Heart left ventricle (tissue), 16 donors: Measurements from ENCODE around the gene KRTAP10-7. TPM values are rescaled to one million over a fixed set of nuclear protein-coding genes. Genes with fewer than 3 reads are reported as not detected.
"Not testable (repeated sequence)": the region's sequence is repeated elsewhere in the genome, so short reads cannot be mapped to it uniquely, and the experiment has no call there.

Source experiments
- ATAC-seq, 4 donors: fragments of 200-7000 bp; cut with Tn5 transposase; one replicate each; pipeline ENCODE4 v1.9.1; 2020 to 2022; ENCODE audit warnings: moderate library complexity in 4 of 4, mild to moderate bottlenecking in 3 of 4, moderate number of reproducible peaks in 1 of 4
- DNase-seq, 5 donors: peaks; one replicate each; pipeline ENCODE4 v3.0.0-alpha.2; 2020
- H3K27ac ChIP-seq, 12 donors: fragments of 200-600 bp; sonication (generic) in 4 of 12; one replicate each; pipeline versions ENCODE4 v1.5.0 to v1.8.0; 2016 to 2022; ENCODE audit warnings: mild to moderate bottlenecking in 2 of 12
- H3K27me3 ChIP-seq, 9 donors: fragments of 200-600 bp; sonication (generic) in 2 of 9; one replicate each; pipeline versions ENCODE4 v1.5.1 to v1.8.0; 2016 to 2022; ENCODE audit warnings: mild to moderate bottlenecking in 3 of 9
- H3K36me3 ChIP-seq, 9 donors: fragments of 200-600 bp; sonication (generic) in 2 of 9; one replicate each; pipeline versions ENCODE4 v1.5.0 to v1.8.0; 2018 to 2022; ENCODE audit warnings: mild to moderate bottlenecking in 2 of 9
- H3K4me1 ChIP-seq, 12 donors: fragments of 200-600 bp; sonication (generic) in 4 of 12; one replicate each; pipeline versions ENCODE4 v1.5.0 to v1.8.0; 2016 to 2022; ENCODE audit warnings: mild to moderate bottlenecking in 3 of 12
- H3K4me3 ChIP-seq, 12 donors: fragments of 200-600 bp; sonication (generic) in 4 of 12; one replicate each; pipeline versions ENCODE4 v1.5.0 to v1.8.0; 2017 to 2022; ENCODE audit warnings: mild to moderate bottlenecking in 9 of 12, moderate library complexity in 4 of 12
- H3K9me3 ChIP-seq, 12 donors: fragments of 200-600 bp; sonication (generic) in 4 of 12; one replicate each; pipeline versions ENCODE4 v1.5.0 to v1.8.0; 2016 to 2022; ENCODE audit warnings: mild to moderate bottlenecking in 1 of 12
- POLR2A ChIP-seq, 2 donors: fragments of 450-650 bp; IDR thresholded peaks; one replicate each; pipeline ENCODE4 v1.6.1; 2017; ENCODE audit warnings: antibody characterized with exemption in 2 of 2, mild to moderate bottlenecking in 2 of 2, moderate library complexity in 2 of 2
- WGBS, 4 donors: extraction: QIAGEN DNeasy Blood & Tissue Kit in 2 of 4; methylation state at CpG; one replicate each; pipeline versions ENCODE4 v1.1.5 to v1.1.7; 2013 to 2018; 5-methylcytosine and 5-hydroxymethylcytosine counted together
- intact Hi-C, 10 donors: fragments of 100-400 bp; cut with DNase I; formaldehyde crosslinking; loops; one replicate each; pipeline versions ENCODE4 v1.11.1 to v1.14.2; 2022
- polyA plus RNA-seq, 2 donors: library from polyadenylated mRNA; stranded (reverse); fragments of 200-250 nt; gene quantifications; one replicate each; pipeline ENCODE4 v1.2.3, GENCODE V29; 2013
- total RNA-seq, 9 donors: library from RNA; depleted of rRNA in 2 of 9; stranded (reverse); fragments of >200 nt in 2 of 9; fragmentation: NEBNext Ultra II Directional in 3 of 9; extraction: Animal tissue kit (Norgen Biotek cat#: 25700) in 3 of 9; gene quantifications; one replicate each; pipeline versions ENCODE4 v1.1.0 to v1.2.4, GENCODE V29; 2016 to 2023
- TF ChIP-seq, protein P1 (sequence below), 12 donors: fragments of 200-600 bp; sonication (generic) in 4 of 12; IDR thresholded peaks; one replicate each; pipeline versions ENCODE4 v1.5.0 to v1.8.0; 2018 to 2022; ENCODE audit warnings: antibody characterized with exemption in 12 of 12, mild to moderate bottlenecking in 5 of 12
- donor health status: ischemic (EF 13 %, LVEDD 7.1; RV severe dilation, severe dysfunction).
- donor health status: healthy with polysubstance abuse.
- donor health status: DM: no; HTN: yes; CAD: no.
- donor health status: DM: no; HTN: no; CAD: no.
- donor health status: ischemic (EF 25% LVEDD 6.9; RV normal size, moderate dysfunction).
- donor health status: ischemic (EF 25% LVEDD 5.7; RV mildly dilated, moderate dysfunction).
- donor health status: healthy.
- donor health status: DM: yes; HTN: yes; CAD: no.
- donor health status: ischemic (EF 35%, LVEDD 5.7; RV mildly dilated, moderate dysfunction).
- donor health status: nonischemic (EF 11% LVEDD 7.7; RV severe dilation, severe dysfunction).
- donor health status: DM: yes; HTN: yes; CAD: no.
- donor health status: PGD.
- donor health status: ischemic (EF 29% LVEDD 5.4; RV normal size, mild dysfunction).
- donor health status: nonischemic (EF 23%, LVEDD 6.1; RV moderate dilation, normal function).

KRTAP10-7 gene
- total and polyA plus RNA-seq, 11 donors = not detected

DNA sequence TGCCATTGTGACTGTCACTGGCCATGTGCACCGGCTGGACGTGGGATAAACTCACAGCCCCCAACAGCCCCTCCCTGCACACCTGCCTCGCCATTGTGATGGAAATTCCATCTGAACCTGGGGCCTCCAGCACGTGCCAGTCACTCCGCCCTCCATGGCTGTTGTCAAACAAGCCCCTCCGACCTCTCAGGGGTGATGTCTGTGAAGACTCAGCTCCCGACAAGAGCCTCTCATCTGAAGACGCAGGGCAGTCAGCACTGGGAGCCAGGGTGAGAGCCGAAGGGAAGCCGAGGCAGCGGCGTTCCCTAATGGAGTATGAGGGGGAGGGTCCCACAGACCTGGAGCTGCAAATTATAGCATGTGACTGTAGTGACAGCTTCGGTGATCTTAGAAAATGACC, 47.7 kb upstream of the KRTAP10-7 start:
- Histone ChIP-seq H3K27ac (no peak overlapping the region), H3K4me1 (no peaks in the 10 kb centered on the region), H3K36me3 (no peaks in the 10 kb centered on the region), H3K27me3 (peaks cover 0 to 60% (median 10%) of the 10 kb centered on the region in 9 donors), H3K9me3 (peaks cover 0 to 5% (median 0%) of the 10 kb centered on the region in 12 donors), H3K4me3 (no peak overlapping the region)
- ATAC-seq = no peak
- DNase-seq = peak in 1 of 5 donors; percentile 8
- 61 to 69% (median 68%) methylated on average over 13 of the region's 13 CpGs for WGBS, 4 donors
- TF ChIP-seq, protein P1, sequence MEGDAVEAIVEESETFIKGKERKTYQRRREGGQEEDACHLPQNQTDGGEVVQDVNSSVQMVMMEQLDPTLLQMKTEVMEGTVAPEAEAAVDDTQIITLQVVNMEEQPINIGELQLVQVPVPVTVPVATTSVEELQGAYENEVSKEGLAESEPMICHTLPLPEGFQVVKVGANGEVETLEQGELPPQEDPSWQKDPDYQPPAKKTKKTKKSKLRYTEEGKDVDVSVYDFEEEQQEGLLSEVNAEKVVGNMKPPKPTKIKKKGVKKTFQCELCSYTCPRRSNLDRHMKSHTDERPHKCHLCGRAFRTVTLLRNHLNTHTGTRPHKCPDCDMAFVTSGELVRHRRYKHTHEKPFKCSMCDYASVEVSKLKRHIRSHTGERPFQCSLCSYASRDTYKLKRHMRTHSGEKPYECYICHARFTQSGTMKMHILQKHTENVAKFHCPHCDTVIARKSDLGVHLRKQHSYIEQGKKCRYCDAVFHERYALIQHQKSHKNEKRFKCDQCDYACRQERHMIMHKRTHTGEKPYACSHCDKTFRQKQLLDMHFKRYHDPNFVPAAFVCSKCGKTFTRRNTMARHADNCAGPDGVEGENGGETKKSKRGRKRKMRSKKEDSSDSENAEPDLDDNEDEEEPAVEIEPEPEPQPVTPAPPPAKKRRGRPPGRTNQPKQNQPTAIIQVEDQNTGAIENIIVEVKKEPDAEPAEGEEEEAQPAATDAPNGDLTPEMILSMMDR (IDR thresholded peaks at IDR 0.05) = no peak
- TF ChIP-seq POLR2A (IDR thresholded peaks at IDR 0.05) = no peak
- intact Hi-C loops = no loop called here

DNA sequence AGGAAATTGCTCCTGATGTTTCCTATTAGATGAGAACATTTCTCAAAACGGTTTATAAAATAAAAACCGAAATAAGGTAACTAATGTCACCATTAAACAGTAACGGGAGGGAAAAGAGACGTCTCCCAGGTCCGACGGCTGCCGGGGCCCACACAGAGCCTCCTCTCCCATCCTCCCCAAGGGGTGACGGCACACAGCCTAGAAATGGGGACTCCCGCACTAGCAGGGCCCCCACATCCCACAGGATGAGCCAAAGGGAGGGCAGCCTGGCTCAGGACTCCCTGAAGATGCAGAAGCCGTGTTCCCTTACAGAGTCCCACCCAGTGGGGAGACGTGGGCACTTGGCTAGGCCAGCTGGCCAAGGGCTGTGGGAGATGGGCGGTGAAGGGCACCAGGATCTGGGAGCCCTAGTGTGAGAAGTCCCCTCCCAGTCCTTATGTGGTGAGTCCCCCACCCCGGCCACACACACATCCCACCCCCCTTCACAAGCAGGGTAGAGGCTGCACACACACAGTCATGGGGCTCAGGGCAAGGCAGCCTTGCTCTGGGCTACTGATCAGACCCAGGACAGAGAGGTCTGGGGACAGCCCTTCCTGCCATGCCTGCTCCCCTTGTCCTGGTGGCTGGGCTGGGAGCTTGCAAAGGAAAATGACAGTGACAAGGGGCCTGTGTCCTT, 45.1 kb upstream of the KRTAP10-7 start:
- H3K27me3 ChIP-seq = peaks cover 0 to 44% (median 9%) of the 10 kb centered on the region in 9 donors
- 75 to 81% (median 79%) methylated on average over 13 of the region's 13 CpGs for WGBS, 4 donors
- no peak overlapping the region for H3K27ac ChIP-seq
- intact Hi-C loops = no loop called here
- peaks cover 0 to 11% (median 0%) of the 10 kb centered on the region in 12 donors for H3K9me3 ChIP-seq
- DNase-seq (peak in 1 of 5 donors; percentile 5), ATAC-seq (no peak)
- no peaks in the 10 kb centered on the region for H3K4me1 ChIP-seq
- H3K36me3 ChIP-seq = no peaks in the 10 kb centered on the region
- TF ChIP-seq, protein P1 (IDR thresholded peaks at IDR 0.05) = no peak
- TF ChIP-seq POLR2A (IDR thresholded peaks at IDR 0.05) = no peak
- H3K4me3 ChIP-seq = no peak overlapping the region

GRCh38 chr21:44556879-44557278, 43.5 kb upstream of the KRTAP10-7 start:
- no peak for TF ChIP-seq POLR2A (IDR thresholded peaks at IDR 0.05)
- TF ChIP-seq, protein P1 (IDR thresholded peaks at IDR 0.05) = no peak
- Histone ChIP-seq H3K9me3 (peaks cover 0 to 19% (median 0%) of the 10 kb centered on the region in 12 donors), H3K27ac (no peak overlapping the region), H3K36me3 (no peaks in the 10 kb centered on the region), H3K27me3 (peaks cover 0 to 40% (median 9%) of the 10 kb centered on the region in 9 donors), H3K4me3 (no peak overlapping the region), H3K4me1 (no peaks in the 10 kb centered on the region)
- ATAC-seq (no peak), DNase-seq (no peak)
- 75 to 83% (median 78%) methylated on average over 9 of the region's 9 CpGs for WGBS, 4 donors
- intact Hi-C loops = no loop called here

GRCh38 chr21:44557491-44558328, 42.7 kb upstream of the KRTAP10-7 start:
- WGBS, 4 donors = 46 to 57% (median 52%) methylated on average over 28 to 30 of the region's 30 CpGs
- Histone ChIP-seq H3K9me3 (peaks cover 0 to 24% (median 3%) of the 10 kb centered on the region in 12 donors), H3K4me3 (no peak overlapping the region), H3K27me3 (peaks cover 0 to 36% (median 9%) of the 10 kb centered on the region in 9 donors), H3K36me3 (no peaks in the 10 kb centered on the region), H3K4me1 (no peaks in the 10 kb centered on the region), H3K27ac (no peak overlapping the region)
- intact Hi-C loops = no loop called here
- DNase-seq = peak in 1 of 5 donors; percentile 23
- ATAC-seq = no peak
- TF ChIP-seq, protein P1 (IDR thresholded peaks at IDR 0.05) = no peak
- TF ChIP-seq POLR2A (IDR thresholded peaks at IDR 0.05) = no peak

- 60 to 85% (median 68%) methylated on average over 5 to 10 of the region's 10 CpGs for WGBS, 4 donors
- peaks cover 0 to 36% (median 7%) of the 10 kb centered on the region in 9 donors for H3K27me3 ChIP-seq
- ATAC-seq, H3K27ac ChIP-seq, H3K4me1 ChIP-seq, H3K36me3 ChIP-seq, DNase-seq, intact Hi-C loops, H3K4me3 ChIP-seq: not testable (repeated sequence)
- peaks cover 0 to 30% (median 4%) of the 10 kb centered on the region in 12 donors for H3K9me3 ChIP-seq
Observed at GRCh38 chr21:44558329-44558675, 42.1 kb upstream of the KRTAP10-7 start.
